ENCODE results near the gene SURF2. TPM values are rescaled to one million over a fixed set of nuclear protein-coding genes. Genes with fewer than 3 reads are reported as not detected.

SURF2 gene
- total RNA-seq, 2 donors from 2014 or later, result 9.4 to 18.7 TPM

GRCh38 chr9:133405508-133406438 lies 49.4 kb downstream of the SURF2 start:
- peaks cover 4% of the 10 kb centered on the region for H3K36me3 ChIP-seq
- TF ChIP-seq CTCF (IDR thresholded peaks at IDR 0.05), result no peak
- H3K4me1 ChIP-seq, result no peaks in the 10 kb centered on the region
- no peak overlapping the region for H3K4me3 ChIP-seq
- intact Hi-C loops (cut with DNase I), result loop anchor here (2.0 kb wide), 2 partner anchors 81 to 219 kb away; no protein-coding TSS in a partner anchor
- H3K27ac ChIP-seq, result no peak overlapping the region
- H3K27me3 ChIP-seq, result no peaks in the 10 kb centered on the region
- DNase-seq, result no peak
- H3K9me3 ChIP-seq, result no peaks in the 10 kb centered on the region
- no peak overlapping the region for H3K9ac ChIP-seq (ENCODE audit: low read depth in 2 of 2, low read length in 2 of 2)

- H3K4me3 ChIP-seq, result no peak overlapping the region
- no peaks in the 10 kb centered on the region for H3K9me3 ChIP-seq
- intact Hi-C loops (cut with DNase I), result loop anchor here (2.0 kb wide), 1 partner anchor 80 kb away; no protein-coding TSS in a partner anchor
- no peak overlapping the region for H3K9ac ChIP-seq (ENCODE audit: low read depth in 2 of 2, low read length in 2 of 2)
- no peak overlapping the region for H3K27ac ChIP-seq
- H3K4me1 ChIP-seq, result no peaks in the 10 kb centered on the region
- peak; percentile 87 for TF ChIP-seq CTCF (IDR thresholded peaks at IDR 0.05)
- no peaks in the 10 kb centered on the region for H3K27me3 ChIP-seq
- H3K36me3 ChIP-seq, result peaks cover 4% of the 10 kb centered on the region
- peak; percentile 76 for DNase-seq
Observed at GRCh38 chr9:133406480-133407307, 50.3 kb downstream of the SURF2 start.

GRCh38 chr9:133408042-133408441 lies 51.7 kb downstream of the SURF2 start:
- no peak overlapping the region for H3K4me3 ChIP-seq
- H3K9me3 ChIP-seq, result no peaks in the 10 kb centered on the region
- DNase-seq, result no peak
- no peaks in the 10 kb centered on the region for H3K4me1 ChIP-seq
- intact Hi-C loops (cut with DNase I), result no loop called here
- no peak for TF ChIP-seq CTCF (IDR thresholded peaks at IDR 0.05)
- peaks cover 4% of the 10 kb centered on the region for H3K36me3 ChIP-seq
- H3K9ac ChIP-seq (ENCODE audit: low read depth in 2 of 2, low read length in 2 of 2), result no peak overlapping the region
- no peaks in the 10 kb centered on the region for H3K27me3 ChIP-seq
- H3K27ac ChIP-seq, result no peak overlapping the region

Other genes with a start within 250 kb of the SURF2 start
- 10 to 100 TPM; 24.2 to 39.7 TPM for gene RALGDS, start 235.3 kb upstream of the SURF2 start, total RNA-seq
- gene GBGT1, start 192.6 kb upstream of the SURF2 start, total RNA-seq, result 1 to 10 TPM; 4.6 to 4.8 TPM
- gene OBP2B, start 147.3 kb upstream of the SURF2 start, total RNA-seq, result not detected
- gene ABO, start 81.3 kb upstream of the SURF2 start, total RNA-seq, result 10 to 100 TPM; 58.0 to 77.7 TPM
- gene SURF6, start 20.4 kb upstream of the SURF2 start, total RNA-seq, result 10 to 100 TPM; 16.0 to 41.2 TPM
- 10 to 100 TPM; 16.5 to 21.3 TPM for gene MED22, start 8.4 kb upstream of the SURF2 start, total RNA-seq
- 1,000 to 10,000 TPM; 1,628 to 2,136 TPM for gene RPL7A, start 8.3 kb upstream of the SURF2 start, total RNA-seq
- gene SURF1, start 63 bp upstream of the SURF2 start, total RNA-seq, result 10 to 100 TPM; 63.3 to 66.7 TPM
- 100 to 1,000 TPM; 176 to 267 TPM for gene SURF4, start 19.5 kb downstream of the SURF2 start, total RNA-seq
- gene STKLD1, start 19.8 kb downstream of the SURF2 start, total RNA-seq, result under 1 TPM in 1 of 2 donors, not detected in 1; 0.45 TPM
- 10 to 100 TPM; 17.3 to 38.6 TPM for gene REXO4, start 61.5 kb downstream of the SURF2 start, total RNA-seq
- gene ADAMTS13, start 65.8 kb downstream of the SURF2 start, total RNA-seq, result 1 to 10 TPM; 4.2 TPM
- gene CACFD1, start 103.4 kb downstream of the SURF2 start, total RNA-seq, result 10 to 100 TPM; 56.8 to 60.7 TPM
- gene SLC2A6, start 122.5 kb downstream of the SURF2 start, total RNA-seq, result 1 to 10 TPM; 2.4 to 2.8 TPM
- gene MYMK, start 168.4 kb downstream of the SURF2 start, total RNA-seq, result not detected
- under 1 TPM; 0.24 to 0.74 TPM for gene ADAMTSL2, start 178.2 kb downstream of the SURF2 start, total RNA-seq

Data from colonic mucosa (tissue), 4 donors.